Measurements from ENCODE around the gene ICAM1.
A peak's percentile ranks its signal among the peaks of the same experiment; 100 is the strongest.

Gene ICAM1

DNA sequence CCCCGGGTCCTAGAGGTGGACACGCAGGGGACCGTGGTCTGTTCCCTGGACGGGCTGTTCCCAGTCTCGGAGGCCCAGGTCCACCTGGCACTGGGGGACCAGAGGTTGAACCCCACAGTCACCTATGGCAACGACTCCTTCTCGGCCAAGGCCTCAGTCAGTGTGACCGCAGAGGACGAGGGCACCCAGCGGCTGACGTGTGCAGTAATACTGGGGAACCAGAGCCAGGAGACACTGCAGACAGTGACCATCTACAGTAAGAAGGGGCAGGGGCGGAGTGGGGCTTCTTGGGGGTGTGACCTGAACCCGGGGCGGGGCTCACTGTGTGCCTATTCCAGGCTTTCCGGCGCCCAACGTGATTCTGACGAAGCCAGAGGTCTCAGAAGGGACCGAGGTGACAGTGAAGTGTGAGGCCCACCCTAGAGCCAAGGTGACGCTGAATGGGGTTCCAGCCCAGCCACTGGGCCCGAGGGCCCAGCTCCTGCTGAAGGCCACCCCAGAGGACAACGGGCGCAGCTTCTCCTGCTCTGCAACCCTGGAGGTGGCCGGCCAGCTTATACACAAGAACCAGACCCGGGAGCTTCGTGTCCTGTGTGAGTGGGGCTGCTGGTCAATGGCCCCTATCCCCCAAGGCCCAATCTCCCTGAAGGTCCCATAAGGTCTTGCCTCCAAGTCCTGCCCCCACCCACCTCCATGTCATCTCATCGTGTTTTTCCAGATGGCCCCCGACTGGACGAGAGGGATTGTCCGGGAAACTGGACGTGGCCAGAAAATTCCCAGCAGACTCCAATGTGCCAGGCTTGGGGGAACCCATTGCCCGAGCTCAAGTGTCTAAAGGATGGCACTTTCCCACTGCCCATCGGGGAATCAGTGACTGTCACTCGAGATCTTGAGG lies 13.4 kb downstream of the ICAM1 start:
- Histone ChIP-seq H3K27ac (no peak overlapping the region), H3K36me3 (replicated peaks) (peaks cover 13% of the 10 kb centered on the region), H3K4me3 (ENCODE audit: low read depth, low read length) (no peak overlapping the region), H3K27me3 (replicated peaks) (no peaks in the 10 kb centered on the region)
- TF ChIP-seq, protein P1, sequence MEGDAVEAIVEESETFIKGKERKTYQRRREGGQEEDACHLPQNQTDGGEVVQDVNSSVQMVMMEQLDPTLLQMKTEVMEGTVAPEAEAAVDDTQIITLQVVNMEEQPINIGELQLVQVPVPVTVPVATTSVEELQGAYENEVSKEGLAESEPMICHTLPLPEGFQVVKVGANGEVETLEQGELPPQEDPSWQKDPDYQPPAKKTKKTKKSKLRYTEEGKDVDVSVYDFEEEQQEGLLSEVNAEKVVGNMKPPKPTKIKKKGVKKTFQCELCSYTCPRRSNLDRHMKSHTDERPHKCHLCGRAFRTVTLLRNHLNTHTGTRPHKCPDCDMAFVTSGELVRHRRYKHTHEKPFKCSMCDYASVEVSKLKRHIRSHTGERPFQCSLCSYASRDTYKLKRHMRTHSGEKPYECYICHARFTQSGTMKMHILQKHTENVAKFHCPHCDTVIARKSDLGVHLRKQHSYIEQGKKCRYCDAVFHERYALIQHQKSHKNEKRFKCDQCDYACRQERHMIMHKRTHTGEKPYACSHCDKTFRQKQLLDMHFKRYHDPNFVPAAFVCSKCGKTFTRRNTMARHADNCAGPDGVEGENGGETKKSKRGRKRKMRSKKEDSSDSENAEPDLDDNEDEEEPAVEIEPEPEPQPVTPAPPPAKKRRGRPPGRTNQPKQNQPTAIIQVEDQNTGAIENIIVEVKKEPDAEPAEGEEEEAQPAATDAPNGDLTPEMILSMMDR (IDR thresholded peaks at IDR 0.05; ENCODE audit: low read depth, low read length, missing control alignments), result no peak
- DNase-seq, result no peak
- in situ Hi-C loops (cut with HindIII; ENCODE audit: low pct_ligation_motif_present, low sequenced_read_pairs), result no loop called here

DNA sequence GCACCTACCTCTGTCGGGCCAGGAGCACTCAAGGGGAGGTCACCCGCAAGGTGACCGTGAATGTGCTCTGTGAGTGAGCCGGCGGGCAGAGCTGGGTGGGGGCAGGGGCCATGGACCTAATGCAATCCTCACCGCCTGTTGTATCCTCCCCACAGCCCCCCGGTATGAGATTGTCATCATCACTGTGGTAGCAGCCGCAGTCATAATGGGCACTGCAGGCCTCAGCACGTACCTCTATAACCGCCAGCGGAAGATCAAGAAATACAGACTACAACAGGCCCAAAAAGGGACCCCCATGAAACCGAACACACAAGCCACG lies 14.0 kb downstream of the ICAM1 start:
- Histone ChIP-seq H3K4me3 (ENCODE audit: low read depth, low read length) (no peak overlapping the region), H3K27ac (no peak overlapping the region), H3K36me3 (replicated peaks) (peaks cover 13% of the 10 kb centered on the region), H3K27me3 (replicated peaks) (peaks cover 1% of the 10 kb centered on the region)
- TF ChIP-seq, protein P1 (IDR thresholded peaks at IDR 0.05; ENCODE audit: low read depth, low read length, missing control alignments), result no peak
- in situ Hi-C loops (cut with HindIII; ENCODE audit: low pct_ligation_motif_present, low sequenced_read_pairs), result no loop called here
- DNase-seq, result no peak

DNA sequence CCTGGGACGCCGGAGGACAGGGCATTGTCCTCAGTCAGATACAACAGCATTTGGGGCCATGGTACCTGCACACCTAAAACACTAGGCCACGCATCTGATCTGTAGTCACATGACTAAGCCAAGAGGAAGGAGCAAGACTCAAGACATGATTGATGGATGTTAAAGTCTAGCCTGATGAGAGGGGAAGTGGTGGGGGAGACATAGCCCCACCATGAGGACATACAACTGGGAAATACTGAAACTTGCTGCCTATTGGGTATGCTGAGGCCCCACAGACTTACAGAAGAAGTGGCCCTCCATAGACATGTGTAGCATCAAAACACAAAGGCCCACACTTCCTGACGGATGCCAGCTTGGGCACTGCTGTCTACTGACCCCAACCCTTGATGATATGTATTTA lies 14.5 kb downstream of the ICAM1 start:
- in situ Hi-C loops (cut with HindIII; ENCODE audit: low pct_ligation_motif_present, low sequenced_read_pairs), result no loop called here
- H3K4me3 ChIP-seq (ENCODE audit: low read depth, low read length), result no peak overlapping the region
- no peak for DNase-seq
- TF ChIP-seq, protein P1 (IDR thresholded peaks at IDR 0.05; ENCODE audit: low read depth, low read length, missing control alignments), result no peak
- H3K27me3 ChIP-seq (replicated peaks), result peaks cover 6% of the 10 kb centered on the region
- H3K27ac ChIP-seq, result no peak overlapping the region
- H3K36me3 ChIP-seq (replicated peaks), result peaks cover 13% of the 10 kb centered on the region

DNA sequence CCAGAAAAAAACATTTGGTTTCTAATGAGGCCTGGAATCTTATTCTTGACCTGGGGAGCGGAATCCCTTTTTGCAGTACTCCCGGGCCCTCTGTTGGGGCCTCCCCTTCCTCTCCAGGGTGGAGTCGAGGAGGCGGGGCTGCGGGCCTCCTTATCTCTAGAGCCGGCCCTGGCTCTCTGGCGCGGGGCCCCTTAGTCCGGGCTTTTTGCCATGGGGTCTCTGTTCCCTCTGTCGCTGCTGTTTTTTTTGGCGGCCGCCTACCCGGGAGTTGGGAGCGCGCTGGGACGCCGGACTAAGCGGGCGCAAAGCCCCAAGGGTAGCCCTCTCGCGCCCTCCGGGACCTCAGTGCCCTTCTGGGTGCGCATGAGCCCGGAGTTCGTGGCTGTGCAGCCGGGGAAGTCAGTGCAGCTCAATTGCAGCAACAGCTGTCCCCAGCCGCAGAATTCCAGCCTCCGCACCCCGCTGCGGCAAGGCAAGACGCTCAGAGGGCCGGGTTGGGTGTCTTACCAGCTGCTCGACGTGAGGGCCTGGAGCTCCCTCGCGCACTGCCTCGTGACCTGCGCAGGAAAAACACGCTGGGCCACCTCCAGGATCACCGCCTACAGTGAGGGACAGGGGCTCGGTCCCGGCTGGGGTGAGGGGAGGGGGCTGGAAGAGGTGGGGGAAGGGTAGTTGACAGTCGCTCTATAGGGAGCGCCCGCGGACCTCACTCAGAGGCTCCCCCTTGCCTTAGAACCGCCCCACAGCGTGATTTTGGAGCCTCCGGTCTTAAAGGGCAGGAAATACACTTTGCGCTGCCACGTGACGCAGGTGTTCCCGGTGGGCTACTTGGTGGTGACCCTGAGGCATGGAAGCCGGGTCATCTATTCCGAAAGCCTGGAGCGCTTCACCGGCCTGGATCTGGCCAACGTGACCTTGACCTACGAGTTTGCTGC lies 16.1 kb downstream of the ICAM1 start, which contains the start of gene ICAM4:
TSS of gene ICAM4 (plus strand) at position 153 of the 935 bp plus-strand sequence. CDS start at position 211, 58 bp downstream.
- TF ChIP-seq, protein P1 (IDR thresholded peaks at IDR 0.05; ENCODE audit: low read depth, low read length, missing control alignments), result no peak

DNA sequence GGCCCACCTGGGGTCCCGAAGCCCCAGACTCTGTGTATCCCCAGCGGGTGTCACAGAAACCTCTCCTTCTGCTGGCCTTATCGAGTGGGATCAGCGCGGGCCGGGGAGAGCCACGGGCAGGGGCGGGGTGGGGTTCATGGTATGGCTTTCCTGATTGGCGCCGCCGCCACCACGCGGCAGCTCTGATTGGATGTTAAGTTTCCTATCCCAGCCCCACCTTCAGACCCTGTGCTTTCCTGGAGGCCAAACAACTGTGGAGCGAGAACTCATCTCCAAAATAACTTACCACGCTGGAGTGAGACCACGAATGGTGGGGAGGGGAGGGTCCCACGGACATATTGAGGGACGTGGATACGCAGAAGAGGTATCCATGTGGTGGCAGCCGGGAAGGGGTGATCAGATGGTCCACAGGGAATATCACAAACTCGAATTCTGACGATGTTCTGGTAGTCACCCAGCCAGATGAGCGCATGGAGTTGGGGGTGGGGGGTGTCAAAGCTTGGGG lies 17.8 kb downstream of the ICAM1 start:
- Histone ChIP-seq H3K36me3 (replicated peaks) (peaks cover 13% of the 10 kb centered on the region), H3K27ac (no peak overlapping the region), H3K27me3 (replicated peaks) (peaks cover 37% of the 10 kb centered on the region), H3K4me3 (ENCODE audit: low read depth, low read length) (peak overlapping the region; percentile 32)
- TF ChIP-seq, protein P1 (IDR thresholded peaks at IDR 0.05; ENCODE audit: low read depth, low read length, missing control alignments), result no peak
- in situ Hi-C loops (cut with HindIII; ENCODE audit: low pct_ligation_motif_present, low sequenced_read_pairs), result no loop called here
- DNase-seq, result no peak

More for the DNA sequence above, 16.1 kb downstream of the ICAM1 start, which contains the start of gene ICAM4:
- in situ Hi-C loops (cut with HindIII; ENCODE audit: low pct_ligation_motif_present, low sequenced_read_pairs), result no loop called here
- Histone ChIP-seq H3K27ac (no peak within 1 kb of the TSS), H3K27me3 (replicated peaks) (peaks cover 22% of the 10 kb centered on the region), H3K36me3 (replicated peaks) (peaks cover 13% of the 10 kb centered on the region), H3K4me3 (ENCODE audit: low read depth, low read length) (no peak within 1 kb of the TSS)
- no peak for DNase-seq
